Kidney (tissue), 14 donors: ENCODE measurements around the gene BCKDHB. TPM values are rescaled to one million over a fixed set of nuclear protein-coding genes. Genes with fewer than 3 reads are reported as not detected.

Experiments
- DNase-seq, 5 donors: peaks; one replicate each; pipeline ENCODE4 v3.0.0-alpha.2; 2013 to 2020
- FAIRE-seq: peaks from 2 replicates; lab custom pipeline; 2012; peaks lifted over from hg19 to GRCh38; lab: Jason Lieb, UNC
- H3K27ac ChIP-seq, 2 donors: one replicate each; pipeline ENCODE4 v1.7.0; 2013; ENCODE audit warnings: low read depth in 2 of 2, low read length in 2 of 2, inconsistent platforms in 1 of 2
- H3K27me3 ChIP-seq: one replicate; pipeline ENCODE4 v1.7.1; 2013; ENCODE audit warnings: low read length, inconsistent platforms; ENCODE audit not compliant: control insufficient read depth, insufficient read depth
- H3K36me3 ChIP-seq, 3 donors: one replicate each; pipeline versions ENCODE4 v1.7.0 to v1.7.1; 2013; ENCODE audit warnings: low read length in 3 of 3, control low read depth in 1 of 3, inconsistent platforms in 1 of 3; ENCODE audit not compliant: insufficient read depth in 3 of 3, control insufficient read depth in 2 of 3
- H3K4me1 ChIP-seq, 3 donors: one replicate each; pipeline versions ENCODE4 v1.7.0 to v1.7.1; 2013; ENCODE audit warnings: low read length in 3 of 3, inconsistent platforms in 1 of 3, low read depth in 1 of 3; ENCODE audit not compliant: control insufficient read depth in 2 of 3, insufficient read depth in 2 of 3
- H3K4me3 ChIP-seq, 3 donors: one replicate each; pipeline versions ENCODE4 v1.7.0 to v1.8.1; 2013; ENCODE audit warnings: low read length in 3 of 3, control low read depth in 1 of 3, inconsistent platforms in 1 of 3
- H3K9ac ChIP-seq, 3 donors: one replicate each; pipeline versions ENCODE4 v1.7.0 to v1.7.1; 2013; ENCODE audit warnings: low read length in 3 of 3, control low read depth in 1 of 3, inconsistent platforms in 1 of 3
- H3K9me3 ChIP-seq, 3 donors: one replicate each; pipeline versions ENCODE4 v1.7.0 to v1.7.1; 2013; ENCODE audit warnings: low read length in 3 of 3, control low read depth in 1 of 3, inconsistent platforms in 1 of 3; ENCODE audit not compliant: control insufficient read depth in 2 of 3, insufficient read depth in 1 of 3
- intact Hi-C: fragments of 100-400 bp; cut with DNase I; formaldehyde crosslinking; loops from one replicate; pipeline ENCODE4 v1.11.1; 2022
- polyA plus RNA-seq: library from polyadenylated mRNA; stranded (reverse); fragments of 350-450 nt; fragmentation: Illumina TruSeq; extraction: RNeasy Lipid Tissue Mini Kit (QIAGEN cat#74804); gene quantifications from one replicate; pipeline ENCODE4 v1.2.3, GENCODE V29; 2014; ENCODE audit warnings: low read depth, low replicate concordance; ENCODE audit not compliant: insufficient read depth
- total RNA-seq: library from RNA; stranded (reverse); fragmentation: NEBNext Ultra II Directional; extraction: Animal tissue kit (Norgen Biotek cat#: 25700); gene quantifications from one replicate; pipeline ENCODE4 v1.2.1, GENCODE V29; 2021
- TF ChIP-seq, protein P1 (sequence below): IDR thresholded peaks from 3 replicates; pipeline ENCODE4 v1.5.1; 2012; ENCODE audit warnings: mild to moderate bottlenecking, moderate library complexity, borderline replicate concordance; ENCODE audit not compliant: insufficient read depth; ENCODE audit errors: extremely low read depth
- donor health status: control.
- donor health status: control.
- donor health status: control.
- donor health status: control.
- donor health status: control.
- donor health status: DM: yes; HTN: yes; CAD: no.
- donor health status: Normal renal cell carcinoma (clear cell type).

The BCKDHB gene
- total and polyA plus RNA-seq, 2 donors from 2014 or later, result 21.0 to 22.8 TPM

- TF ChIP-seq, protein P1, sequence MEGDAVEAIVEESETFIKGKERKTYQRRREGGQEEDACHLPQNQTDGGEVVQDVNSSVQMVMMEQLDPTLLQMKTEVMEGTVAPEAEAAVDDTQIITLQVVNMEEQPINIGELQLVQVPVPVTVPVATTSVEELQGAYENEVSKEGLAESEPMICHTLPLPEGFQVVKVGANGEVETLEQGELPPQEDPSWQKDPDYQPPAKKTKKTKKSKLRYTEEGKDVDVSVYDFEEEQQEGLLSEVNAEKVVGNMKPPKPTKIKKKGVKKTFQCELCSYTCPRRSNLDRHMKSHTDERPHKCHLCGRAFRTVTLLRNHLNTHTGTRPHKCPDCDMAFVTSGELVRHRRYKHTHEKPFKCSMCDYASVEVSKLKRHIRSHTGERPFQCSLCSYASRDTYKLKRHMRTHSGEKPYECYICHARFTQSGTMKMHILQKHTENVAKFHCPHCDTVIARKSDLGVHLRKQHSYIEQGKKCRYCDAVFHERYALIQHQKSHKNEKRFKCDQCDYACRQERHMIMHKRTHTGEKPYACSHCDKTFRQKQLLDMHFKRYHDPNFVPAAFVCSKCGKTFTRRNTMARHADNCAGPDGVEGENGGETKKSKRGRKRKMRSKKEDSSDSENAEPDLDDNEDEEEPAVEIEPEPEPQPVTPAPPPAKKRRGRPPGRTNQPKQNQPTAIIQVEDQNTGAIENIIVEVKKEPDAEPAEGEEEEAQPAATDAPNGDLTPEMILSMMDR, result no peak
- Histone ChIP-seq H3K9ac (no peak overlapping the region), H3K27ac (no peak overlapping the region), H3K9me3 (no peaks in the 10 kb centered on the region), H3K36me3 (no peaks in the 10 kb centered on the region), H3K4me1 (no peaks in the 10 kb centered on the region), H3K4me3 (no peak overlapping the region), H3K27me3 (no peaks in the 10 kb centered on the region)
- no peak for FAIRE-seq
- no peak for DNase-seq
- intact Hi-C loops, result no loop called here
Observed at GRCh38 chr6:80343511-80343910, 237.0 kb downstream of the BCKDHB start.

- no peak overlapping the region for H3K9ac ChIP-seq
- TF ChIP-seq, protein P1, result no peak
- no peaks in the 10 kb centered on the region for H3K9me3 ChIP-seq
- no peaks in the 10 kb centered on the region for H3K27me3 ChIP-seq
- no peaks in the 10 kb centered on the region for H3K36me3 ChIP-seq
- DNase-seq (no peak), FAIRE-seq (no peak)
- intact Hi-C loops, result no loop called here
- no peak overlapping the region for H3K4me3 ChIP-seq
- no peak overlapping the region for H3K27ac ChIP-seq
- H3K4me1 ChIP-seq, result no peaks in the 10 kb centered on the region
Observed at GRCh38 chr6:80347101-80347500, 240.6 kb downstream of the BCKDHB start.

GRCh38 chr6:80348263-80348662 lies 241.8 kb downstream of the BCKDHB start:
- Histone ChIP-seq H3K9ac (no peak overlapping the region), H3K27me3 (no peaks in the 10 kb centered on the region), H3K27ac (no peak overlapping the region), H3K36me3 (no peaks in the 10 kb centered on the region), H3K9me3 (no peaks in the 10 kb centered on the region), H3K4me3 (no peak overlapping the region), H3K4me1 (no peaks in the 10 kb centered on the region)
- no peak for FAIRE-seq
- no peak for DNase-seq
- intact Hi-C loops, result no loop called here
- TF ChIP-seq, protein P1, result no peak

DNA sequence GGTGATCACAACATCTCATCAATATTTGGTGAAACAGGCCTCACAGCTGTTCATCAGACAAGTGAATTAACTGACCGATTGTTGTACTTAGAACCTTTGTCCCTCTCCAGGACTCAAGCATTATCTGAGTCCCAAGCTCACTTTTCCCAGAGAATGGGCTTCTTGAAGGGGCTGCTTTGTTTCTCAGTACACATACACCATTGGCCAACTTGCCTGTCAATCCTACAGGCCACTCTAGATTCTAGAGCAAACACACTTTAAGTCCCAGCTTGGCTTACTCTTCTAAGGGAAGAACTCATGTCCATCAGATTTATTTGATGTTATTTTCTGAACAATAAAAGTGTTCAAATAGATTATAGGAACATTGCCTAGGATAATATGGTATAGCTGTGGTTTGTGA lies 249.5 kb downstream of the BCKDHB start:
- DNase-seq (no peak), FAIRE-seq (no peak)
- no peak overlapping the region for H3K27ac ChIP-seq
- TF ChIP-seq, protein P1, result no peak
- intact Hi-C loops, result no loop called here
- no peaks in the 10 kb centered on the region for H3K4me1 ChIP-seq
- H3K9me3 ChIP-seq, result no peaks in the 10 kb centered on the region
- H3K36me3 ChIP-seq, result no peaks in the 10 kb centered on the region
- no peaks in the 10 kb centered on the region for H3K27me3 ChIP-seq
- H3K4me3 ChIP-seq, result no peak overlapping the region
- H3K9ac ChIP-seq, result no peak overlapping the region
